ENCODE data around the gene SEMA5B.

GRCh38 chr3:122945230-122945629 lies 82.3 kb downstream of the SEMA5B start:
- TF ChIP-seq FOXP2 (optimal IDR thresholded peaks at IDR 0.05; ENCODE audit: control extremely low read depth, extremely low read length, insufficient read depth) (no peak), POLR2AphosphoS5 (IDR thresholded peaks at IDR 0.05; ENCODE audit: borderline replicate concordance, low read depth, low read length) (no peak)

Data from SK-N-MC (cell line).